ENCODE results near the gene ITPK1. TPM values are rescaled to one million over a fixed set of nuclear protein-coding genes. Genes with fewer than 3 reads are reported as not detected.
A peak's percentile ranks its signal among the peaks of the same experiment; 100 is the strongest.

The ITPK1 gene
- total and polyA plus RNA-seq, 10 of the 15 experiments (the other 5 are each of a cell fraction or from before 2014, with no cell fraction given): 1.3 to 73.2 (median 27.0) TPM

DNA sequence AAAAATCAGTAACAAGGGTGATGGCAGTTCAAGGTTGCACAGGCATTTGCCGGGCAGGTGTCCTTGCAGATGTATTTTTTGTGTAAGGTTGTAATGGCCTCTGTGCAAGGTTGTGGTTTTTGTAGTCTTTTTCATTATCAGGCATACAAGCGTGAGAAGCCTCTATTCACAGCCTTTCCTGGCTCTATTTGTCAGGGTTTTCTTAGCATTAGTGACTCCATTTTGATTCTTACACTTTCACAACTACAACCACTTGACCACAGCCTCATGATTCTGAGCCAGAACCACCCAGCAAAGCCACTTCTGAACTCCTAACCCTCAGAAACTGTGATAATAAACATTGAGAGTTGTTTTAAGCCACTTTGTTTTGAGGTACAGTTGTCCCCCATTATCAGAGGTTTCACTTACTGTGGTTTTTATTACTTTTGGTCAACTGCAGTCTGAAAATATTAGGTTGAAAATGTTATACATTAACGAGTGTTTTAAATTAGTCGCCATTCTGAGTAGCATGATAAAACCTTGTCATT lies 220.3 kb downstream of the ITPK1 start (continued):
- TF ChIP-seq, protein P1, sequence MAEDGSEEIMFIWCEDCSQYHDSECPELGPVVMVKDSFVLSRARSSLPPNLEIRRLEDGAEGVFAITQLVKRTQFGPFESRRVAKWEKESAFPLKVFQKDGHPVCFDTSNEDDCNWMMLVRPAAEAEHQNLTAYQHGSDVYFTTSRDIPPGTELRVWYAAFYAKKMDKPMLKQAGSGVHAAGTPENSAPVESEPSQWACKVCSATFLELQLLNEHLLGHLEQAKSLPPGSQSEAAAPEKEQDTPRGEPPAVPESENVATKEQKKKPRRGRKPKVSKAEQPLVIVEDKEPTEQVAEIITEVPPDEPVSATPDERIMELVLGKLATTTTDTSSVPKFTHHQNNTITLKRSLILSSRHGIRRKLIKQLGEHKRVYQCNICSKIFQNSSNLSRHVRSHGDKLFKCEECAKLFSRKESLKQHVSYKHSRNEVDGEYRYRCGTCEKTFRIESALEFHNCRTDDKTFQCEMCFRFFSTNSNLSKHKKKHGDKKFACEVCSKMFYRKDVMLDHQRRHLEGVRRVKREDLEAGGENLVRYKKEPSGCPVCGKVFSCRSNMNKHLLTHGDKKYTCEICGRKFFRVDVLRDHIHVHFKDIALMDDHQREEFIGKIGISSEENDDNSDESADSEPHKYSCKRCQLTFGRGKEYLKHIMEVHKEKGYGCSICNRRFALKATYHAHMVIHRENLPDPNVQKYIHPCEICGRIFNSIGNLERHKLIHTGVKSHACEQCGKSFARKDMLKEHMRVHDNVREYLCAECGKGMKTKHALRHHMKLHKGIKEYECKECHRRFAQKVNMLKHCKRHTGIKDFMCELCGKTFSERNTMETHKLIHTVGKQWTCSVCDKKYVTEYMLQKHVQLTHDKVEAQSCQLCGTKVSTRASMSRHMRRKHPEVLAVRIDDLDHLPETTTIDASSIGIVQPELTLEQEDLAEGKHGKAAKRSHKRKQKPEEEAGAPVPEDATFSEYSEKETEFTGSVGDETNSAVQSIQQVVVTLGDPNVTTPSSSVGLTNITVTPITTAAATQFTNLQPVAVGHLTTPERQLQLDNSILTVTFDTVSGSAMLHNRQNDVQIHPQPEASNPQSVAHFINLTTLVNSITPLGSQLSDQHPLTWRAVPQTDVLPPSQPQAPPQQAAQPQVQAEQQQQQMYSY (CRISPR knock-in tag; IDR thresholded peaks at IDR 0.05): peak; percentile 59; the same call in 1 of the 2 replicates
- no peak for TF ChIP-seq JUNB (IDR thresholded peaks at IDR 0.05)
- TF ChIP-seq NBN (IDR thresholded peaks at IDR 0.05): 0 out of 2 replicates have a peak, but pooled peaks have one; percentile 20

- Histone ChIP-seq H4K20me1 (ENCODE audit: control insufficient read depth, insufficient read depth) (no peaks in the 10 kb centered on the region), H3K9ac (ENCODE audit: control insufficient read depth, insufficient read depth, low read length) (no peak overlapping the region), H3K4me2 (ENCODE audit: control insufficient read depth, insufficient read depth) (no peak overlapping the region), H3K4me1 (ENCODE audit: control insufficient read depth, insufficient read depth, low read length) (no peaks in the 10 kb centered on the region), H2AFZ (ENCODE audit: control insufficient read depth, low read depth, low read length) (no peak overlapping the region), H3K4me3 (no peak overlapping the region), H3K27me3 (replicated peaks in 1 of 2; ENCODE audit: control insufficient read depth in 2 of 2, insufficient read depth in 2 of 2, low read length in 1 of 2) (no peaks in the 10 kb centered on the region; a peak in 2 of 4 replicates), H3K79me2 (ENCODE audit: control insufficient read depth, insufficient read depth, low read length) (no peaks in the 10 kb centered on the region), H3K9me3 (replicated peaks; ENCODE audit: control insufficient read depth, insufficient read depth, low read length) (peaks cover 2% of the 10 kb centered on the region; the same call in 1 of the 3 replicates), H3K27ac (ENCODE audit: control insufficient read depth, insufficient read depth) (no peak overlapping the region), H3K36me3 (ENCODE audit: control insufficient read depth in 2 of 2, insufficient read depth in 2 of 2, low read length in 1 of 2) (no peaks in the 10 kb centered on the region)
- POLR2A ChIA-PET: no interaction called here
- BruUV-seq (replicated peaks): no TSS peak
- intact Hi-C loops (cut with micrococcal nuclease; ENCODE audit: unreplicated experiment): no loop called here
- SMC1A ChIA-PET (ENCODE audit: uncharacterized antibody, unreplicated experiment): no interaction called here
- ATAC-seq: no peak
- CTCF ChIA-PET: no interaction called here
- RAD21 ChIA-PET (ENCODE audit: unreplicated experiment): no interaction called here
- no peak for DNase-seq (ENCODE audit: low read depth, low spot score)
- no peak for FAIRE-seq
- in situ Hi-C loops (cut with MboI): no loop called here
- no peak for TF ChIP-seq ZNF384 (IDR thresholded peaks at IDR 0.05; ENCODE audit: borderline replicate concordance, low read depth, low read length)
- no peak for TF ChIP-seq ZNF24 (IDR thresholded peaks at IDR 0.05)
- no peak for TF ChIP-seq JUNB (IDR thresholded peaks at IDR 0.05)
- no peak for TF ChIP-seq SMC3 (IDR thresholded peaks at IDR 0.05; ENCODE audit: borderline replicate concordance, low read length)
- no peak for TF ChIP-seq YY1 (IDR thresholded peaks at IDR 0.05; ENCODE audit: low read depth, low read length)
- TF ChIP-seq RB1 (IDR thresholded peaks at IDR 0.05; ENCODE audit: borderline replicate concordance): no peak
- TF ChIP-seq ZSCAN29 (IDR thresholded peaks at IDR 0.05): no peak
- TF ChIP-seq RFX5 (IDR thresholded peaks at IDR 0.05; ENCODE audit: low read depth, low read length): no peak
- TF ChIP-seq PAX8 (IDR thresholded peaks at IDR 0.05): no peak
- TF ChIP-seq CBX3 (IDR thresholded peaks at IDR 0.05; ENCODE audit: borderline replicate concordance, low read depth): no peak
- no peak for TF ChIP-seq ATF7 (IDR thresholded peaks at IDR 0.05; ENCODE audit: low read depth)
- TF ChIP-seq, protein P2, sequence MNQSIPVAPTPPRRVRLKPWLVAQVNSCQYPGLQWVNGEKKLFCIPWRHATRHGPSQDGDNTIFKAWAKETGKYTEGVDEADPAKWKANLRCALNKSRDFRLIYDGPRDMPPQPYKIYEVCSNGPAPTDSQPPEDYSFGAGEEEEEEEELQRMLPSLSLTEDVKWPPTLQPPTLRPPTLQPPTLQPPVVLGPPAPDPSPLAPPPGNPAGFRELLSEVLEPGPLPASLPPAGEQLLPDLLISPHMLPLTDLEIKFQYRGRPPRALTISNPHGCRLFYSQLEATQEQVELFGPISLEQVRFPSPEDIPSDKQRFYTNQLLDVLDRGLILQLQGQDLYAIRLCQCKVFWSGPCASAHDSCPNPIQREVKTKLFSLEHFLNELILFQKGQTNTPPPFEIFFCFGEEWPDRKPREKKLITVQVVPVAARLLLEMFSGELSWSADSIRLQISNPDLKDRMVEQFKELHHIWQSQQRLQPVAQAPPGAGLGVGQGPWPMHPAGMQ (IDR thresholded peaks at IDR 0.05; ENCODE audit: borderline replicate concordance): no peak
- no peak for TF ChIP-seq E4F1 (IDR thresholded peaks at IDR 0.05; ENCODE audit: borderline replicate concordance, partially characterized antibody)
These were observed 223.1 kb downstream of the ITPK1 start for GRCh38 chr14:92892589-92892988.

Measured in GM12878 (cell line).